Gastrocnemius medialis (tissue), 4 donors: Measurements from ENCODE around the gene FXYD2.

Experiments used
- CTCF ChIP-seq, 5 experiments: fragments of 450-650 bp in 3 of 5; fragments of 200-600 bp in 2 of 5; sonication (generic) in 2 of 5; IDR thresholded peaks in 4 of 5; conservative IDR thresholded peaks in 1 of 5; 1 replicate in 4 of 5; 2 replicates in 1 of 5; pipeline ENCODE4 v1.5.1; 2016 to 2019; ENCODE audit warnings: antibody characterized with exemption in 5 of 5, mild to moderate bottlenecking in 3 of 5, moderate library complexity in 3 of 5
- POLR2A ChIP-seq, 2 donors: fragments of 450-650 bp; IDR thresholded peaks; one replicate each; pipeline ENCODE4 v1.6.1; 2017; ENCODE audit warnings: antibody characterized with exemption in 2 of 2, mild to moderate bottlenecking in 2 of 2, moderate library complexity in 2 of 2

- TF ChIP-seq CTCF (IDR thresholded peaks at IDR 0.05 in 4 of 5, conservative IDR thresholded peaks at IDR 0.05 in 1 of 5) (no peak), POLR2A (IDR thresholded peaks at IDR 0.05) (no peak)
Measured at GRCh38 chr11:117796872-117797529, 27.5 kb downstream of the FXYD2 start, which contains the start of gene DSCAML1.
